Left cardiac atrium (tissue), 4 donors: ENCODE measurements around the gene PIGS. TPM values are rescaled to one million over a fixed set of nuclear protein-coding genes. Genes with fewer than 3 reads are reported as not detected.
"Not testable (repeated sequence)": the region's sequence is repeated elsewhere in the genome, so short reads cannot be mapped to it uniquely, and the experiment has no call there.

Experiments
- ATAC-seq, 2 donors: fragments of 200-7000 bp; cut with Tn5 transposase; one replicate each; pipeline ENCODE4 v1.9.1; 2020; ENCODE audit warnings: mild to moderate bottlenecking in 2 of 2, moderate library complexity in 2 of 2
- DNase-seq: peaks from one replicate; pipeline ENCODE4 v3.0.0-alpha.2; 2020
- intact Hi-C, 2 donors: fragments of 100-400 bp; cut with DNase I; formaldehyde crosslinking; loops; one replicate each; pipeline versions ENCODE4 v1.14.1 to v1.15.1; 2022 to 2023
- total RNA-seq, 2 donors: library from RNA; stranded (reverse); fragmentation: NEBNext Ultra II Directional; extraction: Animal tissue kit (Norgen Biotek cat#: 25700); gene quantifications; one replicate each; pipeline ENCODE4 v1.2.1, GENCODE V29; 2021
- donor health status: DM: no; HTN: yes; CAD: no.
- donor health status: DM: no; HTN: yes; CAD: no; lungs with severe emphysema.
- donor health status: DM: yes; HTN: yes; CAD: no.
- donor health status: Dilated cardiomyopathy.

The PIGS gene
- total RNA-seq, 2 donors from 2014 or later: 39.9 to 41.4 TPM

GRCh38 chr17:28584434-28584833, 13.1 kb upstream of the PIGS start:
- intact Hi-C loops: no loop called here
- ATAC-seq (no peak), DNase-seq (no peak)

- intact Hi-C loops: no loop called here
- ATAC-seq (no peak), DNase-seq (no peak)
Observed at GRCh38 chr17:28582513-28582912, 11.2 kb upstream of the PIGS start.

GRCh38 chr17:28580959-28581358, 9.6 kb upstream of the PIGS start:
- ATAC-seq: no peak
- DNase-seq: no peak
- intact Hi-C loops: no loop called here

GRCh38 chr17:28579526-28579925, 8.2 kb upstream of the PIGS start:
- ATAC-seq (no peak), DNase-seq (no peak)
- intact Hi-C loops: no loop called here

GRCh38 chr17:28578246-28579195, 7.2 kb upstream of the PIGS start:
- DNase-seq (no peak), ATAC-seq (no peak)

GRCh38 chr17:28577466-28577824, 6.1 kb upstream of the PIGS start:
- no peak for ATAC-seq
- no peak for DNase-seq
- intact Hi-C loops: no loop called here

More at GRCh38 chr17:28578246-28579195, 7.2 kb upstream of the PIGS start:
- intact Hi-C loops: no loop called here

- DNase-seq: peak; percentile 98
- intact Hi-C loops: no loop called here
- peak; percentile 94 for ATAC-seq
Observed at GRCh38 chr17:28576758-28577465, 5.6 kb upstream of the PIGS start, which contains the start of gene ALDOC. ALDOC (minus strand) TSS chr17:28576895; CDS start chr17:28575532, 1,363 bp downstream.

- ATAC-seq, intact Hi-C loops, DNase-seq: not testable (repeated sequence)
Observed at GRCh38 chr17:28576016-28576415, 4.7 kb upstream of the PIGS start.

- DNase-seq: peak; percentile 73
- ATAC-seq: peak; percentile 58 to 64
- intact Hi-C loops: no loop called here
Observed at GRCh38 chr17:28575126-28575795, 3.9 kb upstream of the PIGS start.

- ATAC-seq (no peak), DNase-seq (no peak)
- intact Hi-C loops: no loop called here
Observed at GRCh38 chr17:28574526-28574925, 3.2 kb upstream of the PIGS start.

GRCh38 chr17:28573966-28574480, 2.7 kb upstream of the PIGS start:
- DNase-seq: no peak
- intact Hi-C loops: no loop called here
- ATAC-seq: no peak

- no peak for ATAC-seq
- intact Hi-C loops: no loop called here
Observed at GRCh38 chr17:28573521-28573920, 2.2 kb upstream of the PIGS start.

GRCh38 chr17:28573040-28573380, 1.7 kb upstream of the PIGS start:
- intact Hi-C loops: no loop called here
- ATAC-seq (no peak), DNase-seq (no peak)

More at GRCh38 chr17:28573521-28573920, 2.2 kb upstream of the PIGS start:
- DNase-seq: no peak

- ATAC-seq (no peak), DNase-seq (no peak)
- intact Hi-C loops: no loop called here
Observed at GRCh38 chr17:28572259-28573039, 1.1 kb upstream of the PIGS start.

GRCh38 chr17:28570716-28571360, 486 bp downstream of the PIGS start:
- intact Hi-C loops: no loop called here
- peak; percentile 46 for DNase-seq
- peak; percentile 6 to 19 for ATAC-seq

- ATAC-seq: no peak
- DNase-seq: no peak
- intact Hi-C loops: no loop called here
Observed at GRCh38 chr17:28569446-28569845, 1.9 kb downstream of the PIGS start.

- intact Hi-C loops: no loop called here
- DNase-seq (no peak), ATAC-seq (no peak)
Observed at GRCh38 chr17:28567604-28568003, 3.7 kb downstream of the PIGS start.

- intact Hi-C loops: no loop called here
- DNase-seq (no peak), ATAC-seq (peak; percentile 43 to 50)
Observed at GRCh38 chr17:28563475-28563874, 7.8 kb downstream of the PIGS start.
